CD4-positive, alpha-beta T cell treated with Interleukin-17A for 4 hours (primary cell): ENCODE data around the gene MBNL1.

Experiments used
- DNase-seq: peaks from one replicate; pipeline ENCODE4 v3.0.0-alpha.2; 2020; ENCODE audit warnings: mixed read lengths

MBNL1 gene

GRCh38 chr3:152499791-152500385 is 231.2 kb downstream of the MBNL1 start:
- DNase-seq: no peak

- DNase-seq: no peak
Measured at GRCh38 chr3:152505926-152506325, 237.2 kb downstream of the MBNL1 start.

DNA sequence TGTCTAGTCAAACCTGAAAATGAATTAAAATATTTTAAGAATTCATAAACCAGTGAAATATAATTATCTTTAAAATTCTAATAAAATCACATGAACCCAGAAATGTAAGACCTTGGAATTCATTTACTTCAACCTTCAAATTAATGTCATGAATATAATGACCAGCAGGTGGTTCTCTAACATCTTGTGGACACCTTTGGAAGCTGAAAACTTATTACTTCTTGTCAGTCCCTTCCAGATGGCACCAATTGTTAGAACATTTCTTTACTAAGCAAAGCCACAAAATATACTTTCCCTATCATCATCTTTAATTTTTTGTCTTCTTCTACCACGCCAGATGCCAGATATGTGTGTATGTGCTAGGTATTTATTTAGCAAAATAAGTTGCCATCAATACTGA is 240.0 kb downstream of the MBNL1 start:
- DNase-seq: no peak

DNA sequence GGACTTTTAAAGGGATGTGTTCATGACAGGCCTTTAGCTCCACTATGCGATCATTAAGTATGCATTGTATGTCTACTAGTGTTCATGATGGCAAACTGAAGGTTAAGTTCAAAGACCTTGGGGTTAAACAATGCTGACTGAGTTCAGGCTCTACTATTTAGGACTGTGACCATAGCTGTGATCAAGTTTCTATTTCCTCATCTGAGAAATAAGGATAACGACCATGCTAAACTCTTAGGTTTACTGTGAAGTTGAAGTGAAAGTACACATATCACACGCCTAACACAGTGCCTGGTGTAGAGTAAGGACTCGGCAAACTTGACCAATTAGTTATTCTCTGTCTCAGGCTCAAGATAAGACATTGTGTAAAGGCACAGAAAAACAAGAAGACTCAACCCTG is 243.2 kb downstream of the MBNL1 start:
- no peak for DNase-seq

DNA sequence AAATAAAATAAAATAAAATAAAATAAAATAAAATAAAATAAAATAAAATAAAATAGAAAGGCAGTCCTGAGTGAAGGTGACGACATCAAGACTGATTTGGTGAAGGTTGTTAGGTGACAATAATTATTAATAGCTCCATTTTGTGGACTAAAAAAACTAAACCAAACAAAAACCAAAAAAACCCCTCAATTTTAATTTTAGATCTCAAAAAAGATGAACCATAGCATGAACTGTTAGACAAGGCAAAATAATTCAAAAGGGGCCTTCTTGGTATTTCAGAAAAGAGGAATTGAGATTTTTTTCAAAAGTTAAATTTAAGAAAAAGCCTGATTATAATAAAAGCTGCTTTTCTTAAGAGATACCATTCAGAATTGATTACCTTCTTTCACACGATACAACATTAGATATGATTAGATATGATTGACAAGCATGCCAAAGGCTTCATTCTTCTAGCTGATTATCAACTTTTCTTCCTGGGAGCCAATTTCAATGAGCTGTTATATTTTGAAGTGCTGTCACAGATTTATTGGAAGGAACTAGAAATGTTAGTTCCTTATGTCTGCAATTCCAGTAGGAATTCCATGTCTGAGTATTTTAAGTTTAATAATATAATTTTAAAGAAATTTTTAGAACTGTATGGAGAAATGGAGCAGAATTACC is 244.7 kb downstream of the MBNL1 start:
- DNase-seq: no peak
